ENCODE results near the gene VIL1.

The VIL1 gene

GRCh38 chr2:218501665-218502064 is 82.7 kb downstream of the VIL1 start:
- no peak overlapping the region for H3K4me3 ChIP-seq (ENCODE audit: low read length)
- peak; percentile 76 for DNase-seq (ENCODE audit: low read depth)
- TF ChIP-seq CTCF (conservative IDR thresholded peaks at IDR 0.05; ENCODE audit: low read length), result no peak
